Measurements from ENCODE around the gene TMEM212. TPM values are rescaled to one million over a fixed set of nuclear protein-coding genes. Genes with fewer than 3 reads are reported as not detected.

TMEM212 gene
- polyA plus RNA-seq, 2 of the 4 experiments (the other 2 are of a cell fraction): not detected

- peak; percentile 83 for FAIRE-seq
- H3K4me3 ChIP-seq: peak overlapping the region; percentile 33
- peak overlapping the region; percentile 84 for H3K4me2 ChIP-seq
- peak; percentile 77 to 81; a peak in 4 of 6 replicates for ATAC-seq
- WGBS (ENCODE audit: missing lambda C conversion rate): under 1% methylated on average over 3 of the region's 3 CpGs
- POLR2A ChIA-PET: no interaction called here
- H3K4me1 ChIP-seq: peaks cover 43% of the 10 kb centered on the region
- peak; percentile 38 to 70 for DNase-seq (ENCODE audit: low read depth in 1 of 2, low spot score in 1 of 2)
- no peaks in the 10 kb centered on the region for H3K9me3 ChIP-seq
- peak overlapping the region; percentile 95 to 97 for H3K27ac ChIP-seq
- CTCF ChIA-PET: interaction anchor here (1.0 to 1.4 kb wide), 2 partner anchors 53 to 594 kb away, joined by 3 to 5 read pairs; no protein-coding TSS in a partner anchor
- TF ChIP-seq MAZ (IDR thresholded peaks at IDR 0.05; ENCODE audit: borderline replicate concordance, low read depth, low read length): no peak
- TF ChIP-seq EP300 (IDR thresholded peaks at IDR 0.05): peak; percentile 56 to 67; a peak in 3 of 5 replicates
- TF ChIP-seq, protein P1, sequence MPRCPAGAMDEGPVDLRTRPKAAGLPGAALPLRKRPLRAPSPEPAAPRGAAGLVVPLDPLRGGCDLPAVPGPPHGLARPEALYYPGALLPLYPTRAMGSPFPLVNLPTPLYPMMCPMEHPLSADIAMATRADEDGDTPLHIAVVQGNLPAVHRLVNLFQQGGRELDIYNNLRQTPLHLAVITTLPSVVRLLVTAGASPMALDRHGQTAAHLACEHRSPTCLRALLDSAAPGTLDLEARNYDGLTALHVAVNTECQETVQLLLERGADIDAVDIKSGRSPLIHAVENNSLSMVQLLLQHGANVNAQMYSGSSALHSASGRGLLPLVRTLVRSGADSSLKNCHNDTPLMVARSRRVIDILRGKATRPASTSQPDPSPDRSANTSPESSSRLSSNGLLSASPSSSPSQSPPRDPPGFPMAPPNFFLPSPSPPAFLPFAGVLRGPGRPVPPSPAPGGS (IDR thresholded peaks at IDR 0.05): 0 out of 3 replicates have a peak, but pooled peaks have one; percentile 75
- no peak for TF ChIP-seq REST (IDR thresholded peaks at IDR 0.05)
- TF ChIP-seq EHF (CRISPR knock-in tag; IDR thresholded peaks at IDR 0.05): no peak
- TF ChIP-seq ZSCAN20 (CRISPR knock-in tag; IDR thresholded peaks at IDR 0.05): no peak
- no peak for TF ChIP-seq NFE2L2 (conservative IDR thresholded peaks at IDR 0.05; ENCODE audit: low read length)
- peak; percentile 56; the same call in 1 of the 2 replicates for TF ChIP-seq FOSL2 (IDR thresholded peaks at IDR 0.05)
- TF ChIP-seq FOSL2 (CRISPR knock-in tag; IDR thresholded peaks at IDR 0.05): peak; percentile 83
- TF ChIP-seq JUN (IDR thresholded peaks at IDR 0.05): peak; percentile 39 to 70; a peak in 2 of 5 replicates
- TF ChIP-seq MAX (IDR thresholded peaks at IDR 0.05): 0 out of 2 replicates have a peak, but pooled peaks have one; percentile 13
- TF ChIP-seq RARB (CRISPR knock-in tag; IDR thresholded peaks at IDR 0.05): no peak
- TF ChIP-seq GATA3 (IDR thresholded peaks at IDR 0.05; ENCODE audit: borderline replicate concordance): peak; percentile 60
- no peak for TF ChIP-seq HOXA7 (CRISPR knock-in tag; IDR thresholded peaks at IDR 0.05)
- no peak for TF ChIP-seq POLR2AphosphoS2 (conservative IDR thresholded peaks at IDR 0.05; ENCODE audit: low read length)
- peak; percentile 92 to 96 for TF ChIP-seq CEBPB (IDR thresholded peaks at IDR 0.05)
- TF ChIP-seq JUNB (IDR thresholded peaks at IDR 0.05): peak; percentile 63
Measured at GRCh38 chr3:171883257-171883892, 40.2 kb downstream of the TMEM212 start.

DNA sequence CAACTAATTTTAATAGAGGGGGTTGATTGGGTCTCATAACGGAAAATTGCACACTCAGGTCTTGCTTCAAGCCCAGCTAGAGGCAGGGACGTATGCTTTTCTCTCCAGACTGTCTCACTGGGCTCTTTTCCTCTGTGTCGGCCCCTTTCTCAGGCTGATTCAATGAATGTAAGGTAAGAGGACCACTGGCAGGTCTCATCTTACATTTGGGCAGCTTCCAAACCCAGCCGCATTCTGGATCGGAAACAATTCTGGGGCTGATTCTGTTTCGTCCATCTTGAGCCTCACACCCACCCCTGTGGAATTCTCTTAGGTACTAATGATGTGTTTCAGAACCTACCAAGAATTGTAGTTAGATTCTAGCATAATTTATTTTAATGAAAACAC is 40.7 kb downstream of the TMEM212 start:
- CTCF ChIA-PET: interaction anchor here (1.0 to 1.4 kb wide), 2 partner anchors 54 to 593 kb away, joined by 3 to 5 read pairs; no protein-coding TSS in a partner anchor
- no peaks in the 10 kb centered on the region for H3K9me3 ChIP-seq
- H3K4me3 ChIP-seq: peak overlapping the region; percentile 33
- POLR2A ChIA-PET: interaction anchor here (0.7 kb wide), 1 partner anchor 18 kb away, joined by 7 read pairs; no protein-coding TSS in a partner anchor
- TF ChIP-seq, protein P1 (IDR thresholded peaks at IDR 0.05): no peak
- TF ChIP-seq, protein P2, sequence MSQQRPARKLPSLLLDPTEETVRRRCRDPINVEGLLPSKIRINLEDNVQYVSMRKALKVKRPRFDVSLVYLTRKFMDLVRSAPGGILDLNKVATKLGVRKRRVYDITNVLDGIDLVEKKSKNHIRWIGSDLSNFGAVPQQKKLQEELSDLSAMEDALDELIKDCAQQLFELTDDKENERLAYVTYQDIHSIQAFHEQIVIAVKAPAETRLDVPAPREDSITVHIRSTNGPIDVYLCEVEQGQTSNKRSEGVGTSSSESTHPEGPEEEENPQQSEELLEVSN (IDR thresholded peaks at IDR 0.05; ENCODE audit: borderline replicate concordance, low read depth): no peak
- TF ChIP-seq SMC3 (IDR thresholded peaks at IDR 0.05): no peak
- no peak for TF ChIP-seq ZNF302 (CRISPR knock-in tag; IDR thresholded peaks at IDR 0.05)
- TF ChIP-seq KDM5A (IDR thresholded peaks at IDR 0.05): no peak
- TF ChIP-seq JUN (IDR thresholded peaks at IDR 0.05): no peak
- TF ChIP-seq MAFK (IDR thresholded peaks at IDR 0.05; ENCODE audit: partially characterized antibody): peak; percentile 70
- 1% methylated on average over 6 of the region's 6 CpGs for WGBS (ENCODE audit: missing lambda C conversion rate)
- peak overlapping the region; percentile 84 for H3K4me2 ChIP-seq
- ATAC-seq: peak; percentile 77 to 87
- H3K27ac ChIP-seq: peak overlapping the region; percentile 95 to 97
- peak; percentile 20 to 66 for DNase-seq (ENCODE audit: low read depth in 1 of 2, low spot score in 1 of 2)
- peaks cover 38% of the 10 kb centered on the region for H3K4me1 ChIP-seq
- no peak for FAIRE-seq

Measured in A549 (cell line).